Activated CD8-positive, alpha-beta memory T cell treated with anti-CD3 and anti-CD28 coated beads, Interleukin-2, amount 10 ng/mL, durations not matched to agents 7 days and 5 days (primary cell): ENCODE measurements around the gene ZNF554. TPM values are rescaled to one million over a fixed set of nuclear protein-coding genes. Genes with fewer than 3 reads are reported as not detected.
"Not testable (repeated sequence)": the region's sequence is repeated elsewhere in the genome, so short reads cannot be mapped to it uniquely, and the experiment has no call there.

Experiments used
- ATAC-seq: fragments of 150-1000 bp; cut with Tn5 transposase; one replicate; pipeline ENCODE4 v1.10.0; 2021; ENCODE audit warnings: moderate library complexity
- CTCF ChIA-PET: fragments of 350-600 bp; sonication (Branson Sonifier 250); formaldehyde crosslinking; loops from one replicate; lab custom pipeline; 2021; ENCODE audit warnings: antibody characterized with exemption; lab: Charles Lee
- DNase-seq: peaks from one replicate; pipeline ENCODE4 v3.0.0-alpha.2; 2020
- H3K27ac Mint-ChIP-seq: one replicate; pipeline ENCODE4 v1.8.0; 2021; ENCODE audit warnings: mild to moderate bottlenecking, mixed read lengths
- H3K27me3 Mint-ChIP-seq: one replicate; pipeline ENCODE4 v1.8.0; 2021; ENCODE audit warnings: mixed read lengths
- H3K36me3 Mint-ChIP-seq: one replicate; pipeline ENCODE4 v1.8.0; 2021; ENCODE audit warnings: mild to moderate bottlenecking, mixed read lengths
- H3K4me1 Mint-ChIP-seq: one replicate; pipeline ENCODE4 v1.8.0; 2021; ENCODE audit warnings: mixed read lengths
- H3K4me3 Mint-ChIP-seq: one replicate; pipeline ENCODE4 v1.8.0; 2021; ENCODE audit warnings: mild to moderate bottlenecking, moderate library complexity, mixed read lengths
- H3K9me3 Mint-ChIP-seq: one replicate; pipeline ENCODE4 v1.8.0; 2022; ENCODE audit warnings: low read depth, mixed read lengths
- total RNA-seq, 2 experiments: library from RNA; stranded (reverse); gene quantifications; one replicate each; pipeline ENCODE4 v1.2.3, GENCODE V29; 2021

Gene ZNF554
- total RNA-seq, 2 experiments from 2014 or later, result 1.1 to 1.6 TPM

DNA sequence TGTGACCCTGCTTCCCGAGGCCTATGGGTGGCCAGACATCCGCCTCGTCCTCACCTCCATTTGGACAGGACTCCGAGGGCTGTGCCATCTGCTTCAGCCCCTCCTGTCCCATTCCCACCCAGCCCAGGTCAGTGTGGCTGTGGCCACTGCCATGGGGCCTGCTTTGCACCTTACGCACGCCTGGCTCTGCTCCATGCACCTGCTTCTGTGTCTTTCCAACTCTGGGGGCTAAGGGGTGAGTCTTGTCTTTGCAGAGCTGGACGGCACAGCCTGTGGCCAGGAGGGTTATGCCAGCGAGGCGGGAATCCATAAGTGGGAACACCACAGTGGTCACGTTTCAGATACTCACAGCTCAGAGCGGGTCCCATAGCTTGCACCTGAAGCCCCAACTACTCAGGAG, 5.2 kb upstream of the ZNF554 start:
- Mint-ChIP-seq H3K9me3 (no peaks in the 10 kb centered on the region), H3K4me3 (no peak overlapping the region), H3K36me3 (no peaks in the 10 kb centered on the region), H3K27me3 (no peaks in the 10 kb centered on the region), H3K4me1 (peaks cover 4% of the 10 kb centered on the region), H3K27ac (no peak overlapping the region)
- CTCF ChIA-PET, result no interaction called here
- DNase-seq, result no peak
- ATAC-seq, result no peak

DNA sequence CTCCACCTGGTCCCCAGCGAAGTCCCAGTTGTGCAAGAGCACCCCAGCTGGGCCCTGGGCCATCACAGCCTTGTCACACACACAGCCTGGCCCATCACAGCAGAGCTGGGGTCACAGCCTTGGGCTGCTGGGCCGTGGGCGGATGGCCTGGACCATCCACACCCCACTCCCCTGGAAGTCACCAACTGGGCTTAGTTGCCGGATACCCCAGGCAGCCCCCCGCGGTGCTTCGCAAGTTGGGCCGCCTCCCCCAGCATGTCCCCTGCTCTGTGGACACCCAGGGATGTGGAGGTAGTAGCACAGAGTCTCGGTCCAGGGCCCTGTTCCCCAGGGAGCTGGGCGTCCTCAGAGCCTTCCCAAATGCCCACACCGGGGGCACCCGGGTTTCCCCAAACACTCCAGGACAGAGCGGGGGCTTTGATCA, 4.5 kb upstream of the ZNF554 start:
- no peak for ATAC-seq
- CTCF ChIA-PET, result no interaction called here
- Mint-ChIP-seq H3K4me1 (peaks cover 5% of the 10 kb centered on the region), H3K4me3 (no peak overlapping the region), H3K27me3 (no peaks in the 10 kb centered on the region), H3K9me3 (no peaks in the 10 kb centered on the region), H3K27ac (no peak overlapping the region), H3K36me3 (no peaks in the 10 kb centered on the region)
- DNase-seq, result no peak

DNA sequence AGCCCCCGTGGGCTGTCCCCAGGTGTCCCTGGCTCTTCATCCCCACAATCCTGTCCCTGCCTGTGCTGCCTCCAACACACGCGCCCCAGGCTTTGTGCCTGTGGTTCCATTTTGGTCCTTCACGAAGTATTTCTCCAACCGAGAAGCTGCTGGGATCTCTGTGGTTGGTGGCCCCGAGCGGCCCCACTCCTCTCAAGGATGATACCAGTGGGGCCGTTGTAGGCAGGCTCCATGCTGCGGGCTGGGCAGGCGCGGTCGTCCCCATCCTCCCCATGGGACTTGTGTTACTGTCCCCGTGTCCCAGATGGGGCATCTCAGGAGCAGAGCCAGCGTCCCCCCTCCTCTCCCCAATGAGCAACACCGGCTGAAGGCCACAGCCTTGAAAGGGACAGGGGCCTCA, 3.7 kb upstream of the ZNF554 start:
- H3K9me3 Mint-ChIP-seq, result no peaks in the 10 kb centered on the region
- H3K36me3 Mint-ChIP-seq, result no peaks in the 10 kb centered on the region
- peaks cover 7% of the 10 kb centered on the region for H3K4me1 Mint-ChIP-seq
- no peak for ATAC-seq
- H3K4me3 Mint-ChIP-seq, result no peak overlapping the region
- no peak overlapping the region for H3K27ac Mint-ChIP-seq
- no peak for DNase-seq
- CTCF ChIA-PET, result no interaction called here
- H3K27me3 Mint-ChIP-seq, result no peaks in the 10 kb centered on the region

DNA sequence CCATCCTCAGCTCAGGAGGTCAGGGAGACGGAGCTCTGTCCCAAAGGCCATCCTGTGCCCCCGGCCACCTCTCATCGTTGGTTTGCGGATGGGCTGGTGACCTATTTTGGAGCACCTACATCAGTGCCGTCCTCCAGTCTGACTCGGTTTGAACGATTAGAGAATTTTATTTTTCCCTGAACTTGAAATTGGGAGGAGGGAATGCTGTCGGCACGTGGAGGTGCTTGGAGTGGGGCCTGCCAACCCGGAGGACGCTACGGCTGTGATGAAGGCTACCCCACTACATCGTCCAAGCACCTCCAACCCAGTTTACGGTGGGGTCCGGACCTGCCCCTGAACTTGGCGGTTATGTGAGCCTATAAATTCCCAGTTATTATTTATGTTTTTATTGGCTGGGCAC, 3.0 kb upstream of the ZNF554 start:
- CTCF ChIA-PET, result no interaction called here
- no peak overlapping the region for H3K27ac Mint-ChIP-seq
- H3K9me3 Mint-ChIP-seq, result no peaks in the 10 kb centered on the region
- H3K4me3 Mint-ChIP-seq, result no peak overlapping the region
- no peaks in the 10 kb centered on the region for H3K27me3 Mint-ChIP-seq
- no peaks in the 10 kb centered on the region for H3K36me3 Mint-ChIP-seq
- ATAC-seq (no peak), DNase-seq (no peak)
- peaks cover 7% of the 10 kb centered on the region for H3K4me1 Mint-ChIP-seq

DNA sequence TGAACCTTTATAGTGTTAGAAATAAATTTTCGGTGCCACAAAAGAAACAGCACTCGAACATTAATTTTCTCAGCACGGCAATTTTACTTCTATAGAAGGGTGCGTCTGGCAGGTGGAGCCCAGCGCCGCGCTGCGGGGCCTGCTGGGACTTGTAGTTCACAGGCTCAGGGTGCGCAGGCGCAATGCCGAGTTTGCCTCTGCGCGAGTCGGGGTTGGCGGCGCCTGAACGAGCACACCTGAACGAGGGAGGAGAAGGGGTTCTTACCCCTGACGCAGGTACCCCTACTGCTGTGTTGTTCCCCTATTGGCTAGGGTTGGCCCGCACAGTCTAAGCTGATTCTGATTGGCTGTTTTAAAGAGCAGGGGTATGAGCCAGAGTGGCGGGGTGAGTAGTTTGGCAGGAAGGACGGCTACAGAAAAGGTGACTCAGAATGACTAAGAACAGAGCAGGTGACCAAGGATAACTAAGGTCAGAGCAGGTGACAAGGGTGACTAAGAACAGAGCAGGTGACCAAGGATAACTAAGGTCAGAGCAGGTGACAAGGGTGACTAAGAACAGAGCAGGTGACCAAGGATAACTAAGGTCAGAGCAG, 2.3 kb upstream of the ZNF554 start:
- H3K9me3 Mint-ChIP-seq, H3K27me3 Mint-ChIP-seq, ATAC-seq, H3K36me3 Mint-ChIP-seq, CTCF ChIA-PET, H3K27ac Mint-ChIP-seq, H3K4me3 Mint-ChIP-seq, H3K4me1 Mint-ChIP-seq, DNase-seq: not testable (repeated sequence)

DNA sequence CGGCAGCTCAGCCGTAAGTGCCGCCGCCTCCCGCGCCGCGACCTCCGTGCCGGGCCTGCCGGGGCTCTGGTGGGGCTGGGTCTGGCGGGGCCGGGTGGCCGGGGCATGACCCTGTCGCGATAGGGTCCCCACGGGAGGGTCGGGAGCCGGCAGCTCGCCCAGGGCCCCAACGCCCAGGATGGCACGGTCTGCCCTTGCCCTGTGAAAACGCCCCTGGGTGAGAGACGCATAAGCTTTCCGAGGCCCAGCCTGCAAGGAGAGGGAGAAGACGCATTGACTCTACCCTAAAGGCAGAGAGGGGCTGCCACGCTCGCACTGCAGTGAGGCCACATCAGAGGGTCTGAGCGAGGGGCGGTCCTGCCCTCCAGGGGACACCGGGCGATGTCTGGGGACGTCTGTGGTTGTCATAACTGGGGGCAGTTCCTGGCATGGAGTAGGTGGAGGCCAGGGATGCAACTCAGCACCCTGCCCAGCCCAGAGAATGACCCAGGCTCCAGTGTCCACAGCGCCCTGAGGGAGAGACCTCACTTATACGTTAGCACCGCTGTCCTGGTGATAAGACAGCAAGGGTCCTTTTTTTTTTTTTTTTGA, 539 bp downstream of the ZNF554 start:
- Mint-ChIP-seq H3K27me3 (no peaks in the 10 kb centered on the region), H3K9me3 (no peaks in the 10 kb centered on the region), H3K27ac (no peak overlapping the region), H3K4me1 (peaks cover 7% of the 10 kb centered on the region), H3K4me3 (peak overlapping the region; percentile 76), H3K36me3 (no peaks in the 10 kb centered on the region)
- CTCF ChIA-PET, result interaction anchor here (0.7 to 1.8 kb wide), 7 partner anchors 16 to 192 kb away, joined by 3 to 5 read pairs (median 4); partner anchors contain the start of genes SLC39A3, THOP1 and ZNF555
- ATAC-seq (peak; percentile 9), DNase-seq (no peak)

DNA sequence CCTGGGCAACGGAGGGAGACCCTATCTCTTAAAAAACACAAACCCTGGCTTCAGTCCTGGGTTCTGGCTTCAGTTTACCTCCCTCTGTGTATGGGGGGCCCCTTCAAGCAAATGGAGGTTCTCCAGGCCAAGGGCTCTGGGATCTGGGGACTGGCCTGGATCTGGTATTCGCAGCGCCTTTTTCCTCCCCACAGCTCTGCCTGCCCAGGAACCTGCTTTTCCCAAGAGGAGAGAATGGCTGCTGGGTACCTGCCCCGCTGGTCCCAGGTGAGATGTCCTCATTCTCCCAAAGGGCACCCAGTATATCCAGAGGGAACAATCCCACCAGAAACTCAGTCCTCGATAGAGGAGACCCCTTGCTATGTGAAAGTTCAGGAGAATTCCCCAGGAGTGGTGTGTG, 3.2 kb downstream of the ZNF554 start:
- ATAC-seq, result no peak
- H3K4me3 Mint-ChIP-seq, result no peak overlapping the region
- H3K9me3 Mint-ChIP-seq, result peaks cover 8% of the 10 kb centered on the region
- peaks cover 7% of the 10 kb centered on the region for H3K4me1 Mint-ChIP-seq
- peaks cover 9% of the 10 kb centered on the region for H3K36me3 Mint-ChIP-seq
- CTCF ChIA-PET, result interaction anchor here (2.6 kb wide), 1 partner anchor 18 kb away, joined by 8 read pairs; the partner anchor contains the start of gene ZNF555
- H3K27ac Mint-ChIP-seq, result no peak overlapping the region
- no peaks in the 10 kb centered on the region for H3K27me3 Mint-ChIP-seq
- no peak for DNase-seq

DNA sequence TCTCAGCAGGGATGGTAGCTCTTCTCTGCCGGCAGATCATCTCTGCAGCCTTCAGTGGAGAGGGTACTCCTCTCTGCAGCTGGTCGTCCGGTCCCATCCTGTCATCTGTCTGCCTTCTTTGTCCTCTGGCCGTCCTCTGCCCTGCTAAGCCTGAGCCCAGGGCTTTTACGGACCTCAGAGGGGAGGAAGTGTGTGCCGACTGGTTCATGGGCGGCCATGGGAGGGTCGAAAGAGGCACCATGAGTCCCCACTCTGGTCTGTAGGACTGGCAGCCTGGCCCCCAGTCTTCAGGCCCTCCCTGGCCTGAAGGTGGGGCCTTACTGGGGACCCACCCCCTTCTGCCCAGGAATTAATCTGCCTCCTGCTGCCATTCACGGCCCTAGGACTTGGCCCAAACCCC, 4.0 kb downstream of the ZNF554 start:
- H3K9me3 Mint-ChIP-seq, result peaks cover 10% of the 10 kb centered on the region
- CTCF ChIA-PET, result no interaction called here
- H3K27ac Mint-ChIP-seq, result no peak overlapping the region
- H3K36me3 Mint-ChIP-seq, result peaks cover 14% of the 10 kb centered on the region
- no peak overlapping the region for H3K4me3 Mint-ChIP-seq
- peaks cover 9% of the 10 kb centered on the region for H3K4me1 Mint-ChIP-seq
- DNase-seq (no peak), ATAC-seq (no peak)
- no peaks in the 10 kb centered on the region for H3K27me3 Mint-ChIP-seq

DNA sequence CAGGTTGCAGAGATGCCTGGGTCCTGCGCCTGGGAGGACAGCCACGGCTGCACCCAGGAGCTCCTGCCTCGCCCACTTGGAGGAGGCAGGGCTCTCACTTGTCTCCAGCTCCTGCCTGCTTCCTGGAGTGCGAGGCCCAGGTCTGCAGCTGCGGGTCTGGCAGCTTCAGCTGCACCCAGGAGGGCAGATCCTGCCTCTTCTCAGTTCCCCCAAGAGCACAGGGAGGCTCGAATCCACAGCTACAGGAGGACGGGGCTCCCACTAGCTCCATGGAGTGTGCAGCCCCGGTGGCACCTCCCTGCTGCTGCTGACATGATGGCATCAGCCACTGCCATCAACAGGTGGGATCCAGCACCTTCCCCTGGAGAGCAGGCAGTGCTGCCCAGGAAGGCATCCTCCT, 4.5 kb downstream of the ZNF554 start:
- Mint-ChIP-seq H3K36me3 (peaks cover 16% of the 10 kb centered on the region), H3K4me1 (peaks cover 9% of the 10 kb centered on the region), H3K27me3 (no peaks in the 10 kb centered on the region), H3K27ac (no peak overlapping the region), H3K9me3 (peaks cover 12% of the 10 kb centered on the region), H3K4me3 (no peak overlapping the region)
- CTCF ChIA-PET, result no interaction called here
- no peak for ATAC-seq
- no peak for DNase-seq

DNA sequence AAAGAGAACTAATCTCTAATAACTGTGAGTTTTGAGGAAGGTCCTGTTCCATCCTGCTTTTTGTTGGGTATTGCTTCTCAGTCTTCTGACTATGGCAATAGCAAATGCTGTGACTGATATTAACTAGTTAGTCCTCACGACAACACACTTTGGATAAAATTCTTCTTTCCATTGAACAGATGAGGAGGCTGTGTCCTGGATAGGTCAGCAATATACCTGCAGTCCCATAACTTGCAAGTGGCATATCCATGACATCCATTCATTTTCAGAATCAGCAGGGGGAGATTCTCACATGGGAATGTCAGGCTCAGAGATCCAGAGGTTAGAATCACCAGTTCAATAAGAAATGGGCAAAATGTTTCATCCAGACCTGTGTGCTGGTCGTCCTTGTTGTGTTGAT, 7.4 kb downstream of the ZNF554 start:
- H3K4me3 Mint-ChIP-seq, result no peak overlapping the region
- DNase-seq (no peak), ATAC-seq (no peak)
- H3K27ac Mint-ChIP-seq, result no peak overlapping the region
- no peaks in the 10 kb centered on the region for H3K27me3 Mint-ChIP-seq
- peaks cover 18% of the 10 kb centered on the region for H3K9me3 Mint-ChIP-seq
- H3K36me3 Mint-ChIP-seq, result peaks cover 16% of the 10 kb centered on the region
- CTCF ChIA-PET, result no interaction called here
- H3K4me1 Mint-ChIP-seq, result peaks cover 4% of the 10 kb centered on the region

DNA sequence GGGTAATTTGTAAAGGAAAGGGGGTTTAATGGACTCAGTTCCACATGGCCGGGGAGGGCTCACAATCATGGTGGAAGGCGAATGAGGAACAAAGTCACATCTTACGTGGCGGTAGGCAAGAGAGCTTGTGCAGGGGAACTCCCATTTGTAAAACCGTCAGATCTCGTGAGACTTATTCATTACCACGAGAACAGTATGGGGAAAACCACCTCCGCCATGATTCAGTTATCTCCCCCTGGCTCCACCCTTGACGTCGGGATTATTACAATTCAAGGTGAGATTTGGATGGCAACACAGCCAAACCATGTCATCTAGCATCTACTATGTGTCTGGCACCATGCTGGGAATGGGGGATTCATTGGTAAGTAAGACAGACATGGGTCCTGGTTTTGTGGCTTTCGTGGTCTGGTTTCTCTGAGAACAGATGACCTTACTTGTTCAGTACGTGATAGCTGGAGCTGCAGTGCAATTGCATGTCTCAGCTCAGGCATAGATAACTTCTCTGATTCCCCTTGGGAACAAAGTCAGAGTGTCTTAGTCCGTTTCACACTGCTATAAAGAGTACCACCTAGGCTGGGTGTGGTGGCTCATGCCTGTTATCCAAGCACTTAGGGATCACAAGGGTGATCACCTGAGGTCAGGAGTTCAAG, 8.3 kb downstream of the ZNF554 start:
- Mint-ChIP-seq H3K36me3 (peaks cover 20% of the 10 kb centered on the region), H3K9me3 (peaks cover 22% of the 10 kb centered on the region), H3K27me3 (no peaks in the 10 kb centered on the region), H3K4me1 (peaks cover 4% of the 10 kb centered on the region), H3K27ac (no peak overlapping the region), H3K4me3 (no peak overlapping the region)
- ATAC-seq, result no peak
- DNase-seq, result no peak
- CTCF ChIA-PET, result interaction anchor here (1.0 kb wide), 1 partner anchor 59 kb away, joined by 3 read pairs; no protein-coding TSS in a partner anchor

DNA sequence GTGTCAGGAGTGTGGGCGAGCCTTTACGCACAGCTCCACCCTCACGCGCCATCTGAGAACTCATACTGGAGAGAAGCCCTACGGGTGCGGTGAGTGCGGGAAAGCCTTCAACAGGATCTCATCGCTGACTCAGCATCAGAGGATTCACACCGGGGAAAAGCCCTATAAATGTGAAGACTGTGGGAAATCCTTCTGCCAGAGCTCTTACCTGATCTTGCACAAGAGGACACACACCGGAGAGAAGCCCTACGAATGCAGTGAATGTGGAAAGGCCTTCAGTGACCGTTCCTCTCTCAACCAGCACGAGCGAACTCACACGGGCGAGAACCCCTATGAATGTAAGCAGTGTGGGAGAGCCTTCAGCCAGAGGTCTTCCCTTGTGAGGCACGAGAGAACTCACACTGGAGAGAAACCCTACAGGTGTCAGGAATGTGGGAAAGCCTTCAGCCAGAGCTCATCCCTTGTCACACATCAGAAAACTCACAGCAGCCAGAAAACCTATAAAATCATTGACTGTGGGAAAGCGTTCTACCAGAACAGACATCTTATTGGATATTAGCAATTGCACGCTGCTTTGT, 14.7 kb downstream of the ZNF554 start:
- CTCF ChIA-PET, result interaction anchor here (0.7 kb wide), 1 partner anchor 9 kb away, joined by 3 read pairs; no protein-coding TSS in a partner anchor
- H3K36me3 Mint-ChIP-seq, result peaks cover 34% of the 10 kb centered on the region
- H3K27me3 Mint-ChIP-seq, result no peaks in the 10 kb centered on the region
- peaks cover 36% of the 10 kb centered on the region for H3K9me3 Mint-ChIP-seq
- ATAC-seq (no peak), DNase-seq (no peak)
- H3K4me1 Mint-ChIP-seq, result no peaks in the 10 kb centered on the region
- no peak overlapping the region for H3K4me3 Mint-ChIP-seq
- no peak overlapping the region for H3K27ac Mint-ChIP-seq

DNA sequence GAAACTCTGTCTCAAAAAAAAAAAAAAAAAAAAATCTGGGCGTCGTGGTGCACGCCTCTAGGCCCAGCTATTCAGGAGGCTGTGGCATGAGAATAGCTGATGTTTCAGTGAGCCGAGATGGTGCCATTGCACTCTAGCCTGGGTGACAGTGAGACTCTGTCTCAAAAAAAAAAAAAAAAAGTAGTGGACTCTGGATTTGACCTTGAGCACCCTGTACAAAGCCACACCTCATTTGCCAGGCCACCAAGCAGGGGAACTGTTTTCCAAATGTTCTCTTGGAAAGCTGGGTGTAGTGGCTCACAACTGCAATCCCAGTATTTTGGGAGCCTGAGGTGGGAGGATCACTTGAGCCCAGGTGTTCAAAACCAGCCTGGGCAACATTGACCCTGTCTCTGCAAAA, 17.8 kb downstream of the ZNF554 start:
- no peak for ATAC-seq
- DNase-seq, result no peak
- H3K27ac Mint-ChIP-seq, result no peak overlapping the region
- no peaks in the 10 kb centered on the region for H3K27me3 Mint-ChIP-seq
- no peak overlapping the region for H3K4me3 Mint-ChIP-seq
- H3K9me3 Mint-ChIP-seq, result peaks cover 30% of the 10 kb centered on the region
- peaks cover 35% of the 10 kb centered on the region for H3K36me3 Mint-ChIP-seq
- peaks cover 4% of the 10 kb centered on the region for H3K4me1 Mint-ChIP-seq
- CTCF ChIA-PET, result no interaction called here
